ENCODE measurements around the gene SMC2. TPM values are rescaled to one million over a fixed set of nuclear protein-coding genes. Genes with fewer than 3 reads are reported as not detected.
A peak's percentile ranks its signal among the peaks of the same experiment; 100 is the strongest.

SMC2 gene
- total and polyA plus RNA-seq, 10 of the 15 experiments (the other 5 are each of a cell fraction or from before 2014, with no cell fraction given) = 22.9 to 116 (median 50.0) TPM

- Histone ChIP-seq H3K79me2 (ENCODE audit: control insufficient read depth, insufficient read depth, low read length) (peaks cover 22% of the 10 kb centered on the region), H3K27ac (ENCODE audit: control insufficient read depth, insufficient read depth) (no peak overlapping the region), H4K20me1 (ENCODE audit: control insufficient read depth, insufficient read depth) (no peaks in the 10 kb centered on the region), H3K4me2 (ENCODE audit: control insufficient read depth, insufficient read depth) (peak overlapping the region; percentile 49), H3K4me3 (no peak overlapping the region), H3K4me1 (ENCODE audit: control insufficient read depth, insufficient read depth, low read length) (peaks cover 20% of the 10 kb centered on the region), H2AFZ (ENCODE audit: control insufficient read depth, low read depth, low read length) (no peak overlapping the region), H3K9me3 (replicated peaks; ENCODE audit: control insufficient read depth, insufficient read depth, low read length) (no peaks in the 10 kb centered on the region; the same call in 2 of the 3 replicates), H3K9ac (ENCODE audit: control insufficient read depth, insufficient read depth, low read length) (no peak overlapping the region), H3K27me3 (replicated peaks in 1 of 2; ENCODE audit: control insufficient read depth in 2 of 2, insufficient read depth in 2 of 2, low read length in 1 of 2) (no peaks in the 10 kb centered on the region), H3K36me3 (ENCODE audit: control insufficient read depth in 2 of 2, insufficient read depth in 2 of 2, low read length in 1 of 2) (no peaks in the 10 kb centered on the region)
- intact Hi-C loops (cut with micrococcal nuclease; ENCODE audit: unreplicated experiment) = loop anchor here (5.0 kb wide), 2 partner anchors 303 to 657 kb away; partner anchors contain the start of gene NIPSNAP3A
- DNase-seq (ENCODE audit: low read depth, low spot score) = no peak
- 46% methylated on average over 2 of the region's 2 CpGs for WGBS (ENCODE audit: insufficient coverage, insufficient replicate concordance, low lambda C conversion rate, missing lambda C conversion rate)
- FAIRE-seq = no peak
- ChIA-PET RAD21 (ENCODE audit: unreplicated experiment) (interaction anchor here (1.5 kb wide), 1 partner anchor 301 kb away, joined by 4 read pairs; no protein-coding TSS in a partner anchor), CTCF (interaction anchor here (1.0 to 1.9 kb wide), 2 partner anchors 14 to 301 kb away, joined by 3 to 4 read pairs; no protein-coding TSS in a partner anchor), SMC1A (ENCODE audit: uncharacterized antibody, unreplicated experiment) (interaction anchor here (1.0 to 1.5 kb wide), 2 partner anchors 12 to 13 kb away, joined by 4 read pairs; no protein-coding TSS in a partner anchor), POLR2A (interaction anchor here (0.6 kb wide), 1 partner anchor 8 kb away, joined by 4 read pairs; no protein-coding TSS in a partner anchor)
- in situ Hi-C loops (cut with MboI) = no loop called here
- ATAC-seq = no peak
- no TSS peak for BruUV-seq (replicated peaks)
- no peak for TF ChIP-seq PBX3 (IDR thresholded peaks at IDR 0.05; ENCODE audit: insufficient replicate concordance, low read depth, low read length)
- no peak for TF ChIP-seq NR2F1 (conservative IDR thresholded peaks at IDR 0.05)
- no peak for TF ChIP-seq BCL3 (IDR thresholded peaks at IDR 0.05; ENCODE audit: borderline replicate concordance, insufficient read depth, low read depth, low read length, poor library complexity, severe bottlenecking)
- TF ChIP-seq RAD51 (IDR thresholded peaks at IDR 0.05) = no peak
- TF ChIP-seq SREBF2 (IDR thresholded peaks at IDR 0.05; ENCODE audit: low read length) = no peak
- no peak for TF ChIP-seq IRF3 (IDR thresholded peaks at IDR 0.05)
- TF ChIP-seq SUPT20H (IDR thresholded peaks at IDR 0.05; ENCODE audit: borderline replicate concordance, control insufficient read depth, low read depth, low read length) = no peak
- TF ChIP-seq ZBTB40 (IDR thresholded peaks at IDR 0.05; ENCODE audit: borderline replicate concordance) = no peak
- no peak for TF ChIP-seq KAT2A (conservative IDR thresholded peaks at IDR 0.05; ENCODE audit: control insufficient read depth, low read depth, low read length)
- TF ChIP-seq BCLAF1 (IDR thresholded peaks at IDR 0.05) = no peak
- TF ChIP-seq NFYB (IDR thresholded peaks at IDR 0.05; ENCODE audit: insufficient read depth, low read depth, low read length) = no peak
These were observed 3.5 kb upstream of the SMC2 start for GRCh38 chr9:104090578-104090977.

All from GM12878 (cell line).